ENCODE measurements around the gene ZEB2.

DNA sequence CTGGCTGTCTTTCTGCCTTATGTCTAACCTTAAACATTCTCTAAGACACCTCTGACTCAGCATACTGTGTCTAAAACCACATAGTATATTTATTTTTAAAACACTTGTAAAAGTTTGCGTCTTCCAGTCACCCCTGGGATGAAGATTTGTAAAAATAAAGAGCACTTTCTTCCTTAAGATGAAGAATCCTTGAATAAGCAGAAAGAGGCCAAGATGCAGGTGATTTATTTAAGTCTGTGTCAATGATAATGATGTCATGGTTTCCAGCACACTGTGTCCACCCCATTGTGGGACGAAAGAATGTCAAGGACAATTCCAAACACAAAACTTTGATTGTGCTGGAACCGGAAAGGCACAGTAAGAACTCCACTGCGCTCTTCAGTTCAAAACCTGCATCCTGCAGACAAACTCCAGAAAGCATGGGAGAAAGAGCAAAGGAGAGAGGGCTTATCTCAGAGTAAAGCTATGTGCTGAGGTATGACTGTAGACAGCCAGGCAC, 92.9 kb downstream of the ZEB2 start:
- TF ChIP-seq, protein P1, sequence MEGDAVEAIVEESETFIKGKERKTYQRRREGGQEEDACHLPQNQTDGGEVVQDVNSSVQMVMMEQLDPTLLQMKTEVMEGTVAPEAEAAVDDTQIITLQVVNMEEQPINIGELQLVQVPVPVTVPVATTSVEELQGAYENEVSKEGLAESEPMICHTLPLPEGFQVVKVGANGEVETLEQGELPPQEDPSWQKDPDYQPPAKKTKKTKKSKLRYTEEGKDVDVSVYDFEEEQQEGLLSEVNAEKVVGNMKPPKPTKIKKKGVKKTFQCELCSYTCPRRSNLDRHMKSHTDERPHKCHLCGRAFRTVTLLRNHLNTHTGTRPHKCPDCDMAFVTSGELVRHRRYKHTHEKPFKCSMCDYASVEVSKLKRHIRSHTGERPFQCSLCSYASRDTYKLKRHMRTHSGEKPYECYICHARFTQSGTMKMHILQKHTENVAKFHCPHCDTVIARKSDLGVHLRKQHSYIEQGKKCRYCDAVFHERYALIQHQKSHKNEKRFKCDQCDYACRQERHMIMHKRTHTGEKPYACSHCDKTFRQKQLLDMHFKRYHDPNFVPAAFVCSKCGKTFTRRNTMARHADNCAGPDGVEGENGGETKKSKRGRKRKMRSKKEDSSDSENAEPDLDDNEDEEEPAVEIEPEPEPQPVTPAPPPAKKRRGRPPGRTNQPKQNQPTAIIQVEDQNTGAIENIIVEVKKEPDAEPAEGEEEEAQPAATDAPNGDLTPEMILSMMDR (IDR thresholded peaks at IDR 0.05): no peak
- TF ChIP-seq POLR2A (IDR thresholded peaks at IDR 0.05): no peak
